ENCODE measurements around the gene CHPF.

DNA sequence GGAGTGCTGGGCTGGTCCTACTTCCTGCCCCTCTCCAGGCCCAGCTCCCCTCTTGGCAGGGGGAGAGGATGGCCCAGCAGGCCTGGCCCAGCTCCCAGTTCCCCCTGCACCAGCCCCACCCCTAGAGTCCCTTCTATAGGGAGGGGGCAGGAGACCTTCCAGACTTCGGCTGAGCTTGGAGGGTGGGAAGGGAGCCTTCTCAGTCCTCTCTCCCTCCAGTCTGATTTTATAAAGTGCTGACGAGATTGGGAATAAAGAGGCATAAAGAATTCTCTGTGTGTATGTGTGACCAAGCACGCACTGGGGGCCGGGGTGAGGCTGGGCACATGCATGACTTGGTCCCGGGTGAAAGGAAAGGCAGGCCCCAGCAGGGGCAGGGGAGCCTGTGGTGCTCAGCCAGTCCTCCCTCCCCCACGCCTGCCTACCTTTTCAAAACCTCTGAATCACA lies 5.1 kb downstream of the CHPF start:
- no peak for TF ChIP-seq CTCF (tag by site-specific recombination; IDR thresholded peaks at IDR 0.05)
- no peak for TF ChIP-seq PRDM1 (tag by site-specific recombination; IDR thresholded peaks at IDR 0.05)

Data from HEK293 (cell line).